Stimulated activated CD8-positive, alpha-beta memory T cell treated with anti-CD3 and anti-CD28 coated beads, Interleukin-2, amount 100 ng/mL, for 1 hour (primary cell): Measurements from ENCODE around the gene KCNQ5.

ENCODE experiments used
- DNase-seq, 2 donors: peaks; one replicate each; pipeline ENCODE4 v3.0.0-alpha.2; 2020; ENCODE audit warnings: low read depth in 2 of 2

KCNQ5 gene

GRCh38 chr6:72675396-72675795 lies 53.5 kb downstream of the KCNQ5 start:
- DNase-seq: no peak

- no peak for DNase-seq
These were observed 55.1 kb downstream of the KCNQ5 start for GRCh38 chr6:72676995-72677394.

- no peak for DNase-seq
These were observed 55.9 kb downstream of the KCNQ5 start for GRCh38 chr6:72677740-72678139.

GRCh38 chr6:72683797-72684196 lies 61.9 kb downstream of the KCNQ5 start:
- DNase-seq: no peak

- DNase-seq: no peak
These were observed 67.5 kb downstream of the KCNQ5 start for GRCh38 chr6:72689107-72689954.

- no peak for DNase-seq
These were observed 69.4 kb downstream of the KCNQ5 start for GRCh38 chr6:72691249-72691648.

GRCh38 chr6:72696055-72696454 lies 74.2 kb downstream of the KCNQ5 start:
- DNase-seq: no peak

GRCh38 chr6:72699159-72699558 lies 77.3 kb downstream of the KCNQ5 start:
- no peak for DNase-seq

- no peak for DNase-seq
These were observed 80.6 kb downstream of the KCNQ5 start for GRCh38 chr6:72702421-72702820.

- no peak for DNase-seq
These were observed 81.2 kb downstream of the KCNQ5 start for GRCh38 chr6:72703093-72703492.

GRCh38 chr6:72704979-72705378 lies 83.1 kb downstream of the KCNQ5 start:
- no peak for DNase-seq

GRCh38 chr6:72709431-72709830 lies 87.6 kb downstream of the KCNQ5 start:
- no peak for DNase-seq

- no peak for DNase-seq
These were observed 89.9 kb downstream of the KCNQ5 start for GRCh38 chr6:72711731-72712130.

- no peak for DNase-seq
These were observed 91.0 kb downstream of the KCNQ5 start for GRCh38 chr6:72712910-72713309.

GRCh38 chr6:72715119-72715518 lies 93.3 kb downstream of the KCNQ5 start:
- DNase-seq: no peak

GRCh38 chr6:72716916-72717315 lies 95.1 kb downstream of the KCNQ5 start:
- DNase-seq: no peak

GRCh38 chr6:72720464-72720863 lies 98.6 kb downstream of the KCNQ5 start:
- DNase-seq: no peak

GRCh38 chr6:72721346-72721745 lies 99.5 kb downstream of the KCNQ5 start:
- no peak for DNase-seq

- no peak for DNase-seq
These were observed 102.7 kb downstream of the KCNQ5 start for GRCh38 chr6:72724545-72724944.

- no peak for DNase-seq
These were observed 107.0 kb downstream of the KCNQ5 start for GRCh38 chr6:72728706-72729343.

GRCh38 chr6:72733045-72733444 lies 111.2 kb downstream of the KCNQ5 start:
- no peak for DNase-seq

GRCh38 chr6:72738091-72738490 lies 116.2 kb downstream of the KCNQ5 start:
- no peak for DNase-seq

GRCh38 chr6:72739368-72739779 lies 117.5 kb downstream of the KCNQ5 start:
- DNase-seq: no peak
